T follicular helper cell (primary cell): ENCODE results near the gene TSPAN9.

Source experiments
- DNase-seq: peaks from one replicate; pipeline ENCODE4 v3.0.0-alpha.2; 2020; ENCODE audit warnings: low read depth
- total RNA-seq, 2 experiments: gene quantifications; one replicate each; lab custom pipeline; 2026; lab: John Stamatoyannopoulos, UW

Gene TSPAN9, protein sequence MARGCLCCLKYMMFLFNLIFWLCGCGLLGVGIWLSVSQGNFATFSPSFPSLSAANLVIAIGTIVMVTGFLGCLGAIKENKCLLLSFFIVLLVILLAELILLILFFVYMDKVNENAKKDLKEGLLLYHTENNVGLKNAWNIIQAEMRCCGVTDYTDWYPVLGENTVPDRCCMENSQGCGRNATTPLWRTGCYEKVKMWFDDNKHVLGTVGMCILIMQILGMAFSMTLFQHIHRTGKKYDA
- 1.7 to 2.6 reads per million in 2 experiments for total RNA-seq

DNA sequence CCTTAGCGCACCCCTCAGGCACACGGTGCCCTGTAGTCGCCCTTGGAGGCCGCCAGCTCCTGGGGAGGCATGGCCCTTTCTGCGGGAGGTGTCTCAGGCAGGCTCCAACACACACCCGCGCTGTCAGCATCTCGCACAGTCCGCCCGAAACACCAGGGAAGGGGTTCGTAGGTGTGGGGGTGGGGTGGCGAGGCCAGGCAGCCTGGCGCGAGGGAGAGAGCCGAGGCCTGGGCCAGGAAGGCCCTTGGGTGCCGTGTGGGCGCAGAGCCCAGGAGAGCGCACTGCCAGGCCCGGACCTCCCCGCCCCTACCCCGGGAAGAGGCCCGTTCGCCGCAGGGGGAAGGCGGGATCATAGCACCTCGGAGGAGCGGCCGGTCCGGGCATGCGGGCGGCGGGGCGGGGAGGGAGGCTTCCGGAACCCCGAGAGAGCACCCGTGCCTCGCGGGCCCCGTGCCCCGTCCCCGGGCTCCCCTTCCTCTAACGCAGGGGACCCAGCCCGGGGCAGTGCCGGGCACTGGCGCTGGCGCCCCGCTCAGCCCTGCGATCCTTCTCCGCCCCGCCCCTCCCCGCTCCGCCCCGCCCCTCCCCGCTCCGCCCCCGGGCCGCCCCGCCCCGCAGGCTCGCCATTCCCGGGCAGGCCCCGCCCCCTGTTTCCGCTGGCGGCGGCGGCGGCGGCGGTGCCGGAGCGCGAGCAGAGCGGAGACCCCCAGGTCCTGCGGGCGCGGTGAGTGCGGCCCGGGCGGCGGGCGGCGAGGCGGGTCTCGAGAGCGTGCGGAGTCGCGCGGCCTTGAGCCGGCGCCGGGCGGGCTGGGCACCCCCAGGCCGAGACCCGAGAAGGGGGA, at the start of gene TSPAN9:
TSPAN9 (plus strand) TSS at position 650 of the 842 bp plus-strand sequence. CDS start 123,815 bp downstream, outside the sequence.
- DNase-seq: peak; percentile 58

DNA sequence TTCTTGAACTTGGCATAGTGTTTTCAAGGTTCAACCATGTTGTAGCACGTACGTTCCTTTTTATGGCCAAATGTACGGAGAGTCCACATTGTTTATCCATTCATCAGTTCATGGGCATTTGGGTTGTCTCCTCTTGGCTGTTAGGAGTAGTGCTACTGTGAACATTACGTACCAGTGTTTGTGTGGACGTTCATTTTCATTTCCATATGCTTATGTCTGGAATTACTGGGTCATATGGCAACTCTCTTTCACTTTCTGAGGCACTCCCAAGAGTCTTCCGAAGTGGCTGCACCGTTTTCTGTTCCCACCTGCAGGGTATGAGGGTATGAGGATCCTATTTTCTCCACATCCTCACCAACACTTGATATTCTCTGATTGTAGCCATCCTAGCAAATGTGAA, 49.1 kb upstream of the TSPAN9 start:
- no peak for DNase-seq

DNA sequence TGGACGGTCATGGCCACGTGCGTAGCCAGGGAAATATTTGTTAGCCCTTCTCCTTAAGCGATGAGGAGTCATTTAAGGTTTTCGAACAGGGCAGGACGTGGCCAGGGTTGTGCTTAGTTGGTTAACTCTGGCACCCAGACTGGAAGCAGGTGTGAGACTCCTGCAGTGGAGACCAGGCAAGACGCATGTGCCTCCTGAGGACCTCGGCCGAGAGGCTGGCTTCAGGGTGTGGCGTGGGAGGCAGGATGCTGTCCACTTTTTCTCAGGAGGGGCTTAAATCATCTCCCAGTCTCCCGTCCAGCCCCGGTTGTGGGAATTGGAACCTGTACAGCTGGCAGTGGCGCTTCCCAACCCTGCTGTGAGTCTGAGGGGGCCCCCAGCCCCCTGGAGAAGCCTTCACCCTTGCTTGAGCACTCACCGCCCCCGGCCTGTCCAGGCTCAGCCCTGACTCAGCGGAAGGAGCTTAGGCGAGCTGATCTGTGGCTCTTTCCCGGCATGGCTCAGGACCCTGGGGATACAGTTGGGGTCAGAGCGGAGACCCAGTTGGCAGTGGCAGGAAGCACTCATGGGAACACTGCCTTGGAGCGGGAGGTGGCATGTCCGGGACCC, 46.3 kb upstream of the TSPAN9 start:
- DNase-seq: no peak

DNA sequence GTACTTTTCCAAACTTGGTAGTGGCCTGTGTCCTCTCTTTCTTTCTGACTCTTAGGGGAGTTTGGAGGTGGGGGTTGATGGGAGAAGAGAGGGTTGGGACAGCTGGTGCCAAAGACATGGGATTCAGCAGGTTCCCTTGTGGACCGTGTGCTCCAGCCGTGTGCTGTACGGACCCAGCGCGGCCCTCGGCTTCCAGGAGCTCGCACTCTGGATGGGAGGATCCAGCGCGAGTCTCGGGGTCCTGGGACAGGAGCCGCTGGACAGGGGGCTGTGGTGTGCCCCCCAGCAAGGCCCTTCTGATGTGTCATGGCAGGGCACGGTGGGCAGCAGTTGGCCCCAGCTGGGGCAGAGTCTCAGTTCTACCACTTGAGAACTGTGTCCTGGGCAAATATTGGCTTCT, 45.0 kb upstream of the TSPAN9 start:
- no peak for DNase-seq

DNA sequence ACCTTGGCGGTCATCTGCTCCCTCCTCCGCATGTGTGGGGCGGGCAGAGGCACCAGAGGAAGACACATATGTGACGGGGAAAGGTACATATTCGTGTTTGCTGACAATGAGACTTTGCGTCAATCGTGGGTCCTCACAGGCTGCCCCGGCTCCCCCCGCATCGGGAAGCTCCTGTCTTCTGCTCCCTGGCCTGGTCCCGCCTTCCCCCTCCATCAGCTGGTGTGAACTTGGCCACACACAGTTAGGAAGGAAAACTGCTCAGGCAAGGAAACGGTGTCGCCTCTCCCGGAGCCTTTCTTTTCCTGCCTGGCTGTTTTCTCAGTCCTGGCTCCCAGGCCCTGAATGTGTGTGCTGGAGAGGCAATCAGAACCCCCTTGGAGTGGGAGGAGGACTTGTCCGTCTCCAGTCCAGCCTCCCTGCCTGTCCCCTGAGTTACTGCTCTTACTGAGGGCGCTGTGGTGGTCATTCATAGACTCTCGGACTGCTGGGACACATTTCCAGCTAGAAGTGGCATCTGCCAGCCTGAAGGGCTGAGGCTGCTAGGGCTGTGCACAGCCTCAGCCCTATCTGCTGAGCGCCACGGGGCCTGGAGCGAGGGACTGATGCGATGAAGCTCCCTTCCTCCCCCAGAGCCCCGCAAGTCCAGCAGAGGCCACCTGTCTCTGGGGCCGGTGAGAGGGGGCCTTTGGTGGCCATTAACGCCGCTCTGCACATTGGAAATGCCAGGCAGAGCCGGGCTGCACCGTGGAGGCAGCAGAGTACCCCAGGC, 44.2 kb upstream of the TSPAN9 start:
- DNase-seq: no peak

DNA sequence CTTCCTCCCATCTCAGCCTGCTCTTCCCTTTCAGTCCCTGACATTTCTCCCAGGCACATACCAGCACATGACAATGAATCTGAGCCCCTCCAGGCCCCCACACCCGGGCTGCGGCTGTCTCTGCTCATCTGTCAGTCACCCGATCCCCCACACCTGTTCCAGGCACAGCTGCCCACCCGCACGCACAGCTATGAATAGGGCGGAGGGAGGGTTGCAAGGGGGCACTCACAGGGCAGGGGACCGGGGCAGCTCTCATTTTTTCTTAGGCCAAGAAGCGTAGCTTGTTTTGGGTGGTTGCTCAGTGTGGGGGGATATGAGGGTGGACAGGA, 43.7 kb upstream of the TSPAN9 start:
- DNase-seq: no peak

DNA sequence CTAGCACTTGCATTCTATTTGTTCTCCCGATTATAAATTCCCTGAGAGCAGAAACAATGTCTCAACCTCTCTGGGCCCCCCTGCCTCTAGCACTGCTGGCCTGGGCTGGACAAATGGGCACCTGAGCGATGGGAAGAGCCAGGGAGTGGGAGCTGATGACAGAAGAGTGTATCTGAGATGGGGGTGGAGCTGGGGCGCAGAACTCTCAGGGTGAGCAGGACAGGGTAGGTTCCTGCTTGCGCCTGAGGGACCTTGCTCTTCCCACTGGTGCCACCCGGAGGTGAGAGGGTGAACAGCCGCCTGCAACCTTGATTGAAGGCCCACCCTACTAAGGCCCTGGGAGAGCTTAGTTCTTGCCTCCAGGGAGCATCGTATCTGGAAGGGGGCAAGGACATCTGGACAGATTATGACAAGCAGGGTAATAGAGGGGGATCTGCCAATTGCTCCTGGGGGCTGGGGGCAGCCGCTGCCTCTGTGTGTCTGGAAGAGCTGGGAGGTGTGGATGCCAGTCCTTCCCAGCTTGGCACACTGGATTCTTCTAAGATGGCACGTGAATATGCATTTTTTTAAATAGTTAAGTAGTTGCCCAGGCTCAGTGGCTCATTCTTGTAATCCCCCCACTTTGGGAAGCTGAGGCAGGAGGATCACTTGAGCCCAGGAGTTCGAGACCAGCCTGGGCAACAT, 43.0 kb upstream of the TSPAN9 start:
- no peak for DNase-seq

DNA sequence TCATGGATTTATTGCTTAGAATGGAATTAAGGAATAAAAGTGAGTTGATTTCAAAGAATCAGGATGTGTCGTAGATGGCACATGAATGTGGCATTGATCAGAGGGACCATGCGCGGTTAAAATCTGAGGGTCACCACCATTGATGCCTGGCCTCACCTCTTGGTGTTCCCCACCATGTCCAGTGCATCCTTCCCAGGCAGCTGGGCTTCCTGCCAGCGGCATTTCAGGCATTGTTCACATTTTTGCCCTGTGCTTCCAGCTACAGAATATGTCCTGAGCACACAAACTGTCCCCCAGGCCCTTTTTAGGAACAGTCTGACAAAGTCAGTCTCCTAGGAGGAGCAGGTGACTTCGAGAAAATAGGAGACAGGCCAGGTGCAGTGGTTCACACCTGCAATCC, 42.0 kb upstream of the TSPAN9 start:
- DNase-seq: no peak

DNA sequence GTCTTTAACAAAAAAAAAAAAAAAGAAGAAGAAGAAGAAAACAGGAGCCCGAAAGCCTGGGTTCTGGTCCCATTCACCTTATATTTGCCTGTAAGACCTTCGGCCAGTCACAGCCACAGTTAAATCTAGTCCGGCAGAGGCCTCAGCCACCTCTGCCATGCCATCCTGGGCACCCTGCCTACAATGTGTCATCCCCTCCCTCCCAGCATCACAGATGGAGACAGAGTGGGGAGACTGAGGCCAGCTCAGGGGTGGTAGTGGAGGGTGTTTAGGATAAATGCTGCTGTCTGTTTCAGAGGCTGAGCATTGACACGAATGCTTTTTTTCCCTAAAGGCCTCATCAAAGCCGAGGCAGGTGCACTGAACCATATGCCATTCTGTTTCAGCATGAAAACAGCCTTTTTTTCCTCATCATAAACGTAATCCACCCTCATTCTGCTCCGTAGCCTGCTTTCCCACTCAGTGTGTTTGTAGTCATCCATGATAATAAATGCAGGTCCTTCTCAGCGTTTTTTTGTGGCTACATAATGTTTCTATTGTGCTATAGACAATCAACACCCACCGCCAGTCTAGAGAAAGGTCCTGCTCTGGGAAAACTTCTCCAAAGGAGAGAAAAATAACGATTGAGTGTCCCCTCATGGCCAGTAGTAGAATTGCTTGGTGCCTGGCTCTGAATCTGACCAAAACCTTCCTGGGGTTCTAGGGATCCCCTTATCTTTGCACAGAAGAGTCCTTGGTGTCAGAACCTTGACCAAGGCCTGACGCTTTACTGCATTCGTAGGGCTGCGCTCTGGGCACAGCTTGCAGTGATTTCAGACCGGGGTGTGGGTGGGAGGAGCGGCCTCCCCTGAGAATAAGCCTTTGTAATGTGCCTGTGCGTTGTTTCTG, 41.1 kb upstream of the TSPAN9 start:
- no peak for DNase-seq

DNA sequence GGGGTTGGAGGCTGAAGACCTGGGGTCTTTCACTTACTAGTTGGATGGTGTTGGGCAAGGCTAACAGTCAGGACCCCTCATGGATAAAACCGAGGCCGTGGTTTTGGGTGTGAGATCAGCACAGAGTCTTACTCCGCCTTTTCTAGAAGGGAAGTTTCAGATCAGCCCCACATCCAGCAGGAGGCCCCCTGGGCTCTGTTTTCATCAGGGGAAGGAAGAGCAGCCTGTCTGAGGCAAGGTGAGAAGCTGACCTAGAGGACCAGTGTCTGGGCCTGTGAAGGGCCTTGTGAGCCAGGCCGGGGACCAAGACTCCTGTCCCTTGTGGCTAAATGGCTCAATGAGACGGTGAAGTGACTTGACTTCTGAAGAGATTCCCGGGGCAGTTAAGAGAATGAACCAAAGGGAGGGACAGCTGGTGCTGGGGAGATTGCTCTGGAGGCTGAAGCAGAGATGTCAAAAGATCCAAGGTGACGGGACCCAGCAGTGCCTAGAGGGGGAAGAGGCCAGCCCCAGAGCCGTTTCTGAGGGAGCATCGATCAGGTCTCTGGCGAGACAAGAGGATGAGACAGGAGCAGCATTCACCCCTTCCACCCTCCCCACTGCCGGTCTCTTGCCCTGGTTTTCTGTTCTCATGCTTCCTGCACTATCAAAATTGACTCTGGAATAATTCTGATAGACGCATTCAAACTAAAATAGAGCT, 40.1 kb upstream of the TSPAN9 start:
- DNase-seq: no peak

DNA sequence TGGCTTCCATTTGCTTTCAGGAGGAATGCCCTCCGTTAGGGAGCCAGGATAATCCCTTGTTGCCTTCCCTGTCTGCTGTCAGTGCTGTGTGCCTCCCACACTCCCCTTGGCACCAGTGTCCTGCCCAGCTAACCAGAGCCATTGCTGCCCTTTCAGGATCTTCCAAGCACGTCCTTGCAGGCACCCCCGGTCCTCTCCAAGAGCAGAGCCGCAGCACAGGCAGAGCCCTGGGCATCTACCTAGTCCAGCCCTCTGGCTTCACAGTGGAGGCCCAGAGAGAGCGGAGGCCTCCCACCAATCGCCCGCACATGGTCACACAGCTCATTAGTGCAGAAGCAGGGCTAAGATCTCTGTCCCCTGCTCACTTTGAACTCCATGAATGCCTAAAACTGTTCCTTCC, 39.0 kb upstream of the TSPAN9 start:
- no peak for DNase-seq

DNA sequence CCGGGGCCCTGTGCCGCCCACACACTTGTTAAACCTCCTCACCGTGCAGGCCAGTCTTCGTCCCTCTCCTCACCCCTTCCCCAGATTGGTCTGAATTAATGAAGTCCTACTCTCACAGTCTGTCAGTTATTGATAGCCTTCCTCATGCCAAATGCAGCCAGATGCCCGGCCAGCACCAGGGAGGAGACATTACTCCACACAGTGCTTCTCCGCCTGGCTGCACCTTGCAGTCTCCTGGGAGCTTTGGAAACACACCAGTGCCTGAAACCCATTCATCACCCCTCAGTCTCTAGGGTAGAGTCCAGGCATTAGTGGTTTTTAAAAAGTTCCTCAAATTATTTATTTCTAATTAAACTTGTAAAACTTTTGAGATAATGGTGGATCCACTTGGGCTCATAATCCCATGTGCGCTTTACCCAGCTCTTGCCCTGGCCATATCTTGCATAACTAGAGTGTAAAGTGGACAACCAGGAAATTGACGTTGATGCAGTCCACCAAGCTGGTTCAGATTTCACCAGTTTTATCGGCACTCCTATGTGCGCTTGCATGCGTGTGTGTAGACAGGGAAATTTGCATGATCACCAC, 38.2 kb upstream of the TSPAN9 start:
- DNase-seq: no peak

DNA sequence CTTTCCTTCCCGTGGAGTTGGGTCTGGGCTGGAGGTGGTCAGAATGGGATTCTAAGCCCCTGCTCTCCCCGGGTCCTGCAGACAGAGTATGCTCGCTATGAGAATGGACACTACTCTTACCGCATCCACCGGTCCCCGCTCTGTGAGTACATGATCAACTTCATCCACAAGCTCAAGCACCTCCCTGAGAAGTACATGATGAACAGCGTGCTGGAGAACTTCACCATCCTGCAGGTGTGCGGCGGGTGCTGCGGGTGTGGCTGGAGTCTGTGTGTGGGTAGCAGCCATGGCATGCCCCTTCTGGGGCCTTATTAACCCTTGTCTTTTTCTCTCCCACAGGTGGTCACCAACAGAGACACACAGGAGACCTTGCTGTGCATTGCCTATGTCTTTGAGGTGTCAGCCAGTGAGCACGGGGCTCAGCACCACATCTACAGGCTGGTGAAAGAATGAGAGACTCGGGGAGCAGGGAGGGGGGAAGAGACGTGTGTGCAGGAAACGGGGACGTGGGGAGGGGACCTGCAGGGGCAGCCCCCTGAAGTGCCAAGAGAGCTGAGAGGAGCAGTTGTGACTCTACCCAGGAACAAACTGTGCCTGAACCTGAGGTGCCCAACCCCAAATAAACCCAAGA, 37.0 kb upstream of the TSPAN9 start:
- no peak for DNase-seq

DNA sequence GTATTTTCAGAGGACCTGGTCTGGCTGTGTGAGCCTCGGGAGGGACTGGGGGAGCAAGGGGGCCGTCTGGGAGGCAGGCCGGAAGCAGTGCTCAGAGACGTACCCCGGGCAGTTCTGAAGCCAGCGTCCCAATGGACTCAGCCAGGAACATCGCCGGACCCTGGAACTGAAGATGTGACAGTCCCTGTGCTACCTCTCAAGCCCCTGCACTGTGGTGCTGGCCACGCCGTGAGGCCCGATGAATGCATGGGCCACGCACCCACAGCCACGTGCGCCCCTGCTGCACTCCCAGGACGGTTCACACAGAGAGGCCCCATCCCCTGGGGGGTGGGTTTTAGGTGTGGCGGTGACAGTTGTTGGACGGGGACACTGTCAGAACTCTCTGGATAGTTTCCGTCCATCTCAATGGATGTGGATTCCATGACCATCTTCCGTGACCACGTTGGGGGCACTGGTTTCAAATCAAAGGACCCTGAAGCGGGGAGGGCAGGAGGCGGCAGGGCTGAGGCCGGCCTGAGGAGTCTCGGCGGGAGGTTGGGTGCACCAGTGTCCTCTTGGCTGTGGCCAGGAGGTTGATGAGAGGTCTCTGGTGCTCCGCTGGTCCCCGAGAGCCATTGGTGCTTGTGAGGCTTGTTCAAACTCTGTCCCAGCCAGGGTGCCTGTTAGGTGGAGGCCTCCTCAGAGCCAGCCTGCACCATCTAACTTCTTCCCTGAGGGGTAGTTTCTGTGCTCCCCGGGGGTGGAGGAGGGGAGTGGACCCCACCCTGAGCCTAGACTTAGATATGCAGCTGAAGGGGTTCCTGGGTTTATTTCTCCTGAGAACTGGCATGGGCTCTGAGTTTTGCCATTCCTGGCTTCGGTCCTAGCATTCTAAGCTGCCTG, 36.3 kb upstream of the TSPAN9 start:
- DNase-seq: no peak

DNA sequence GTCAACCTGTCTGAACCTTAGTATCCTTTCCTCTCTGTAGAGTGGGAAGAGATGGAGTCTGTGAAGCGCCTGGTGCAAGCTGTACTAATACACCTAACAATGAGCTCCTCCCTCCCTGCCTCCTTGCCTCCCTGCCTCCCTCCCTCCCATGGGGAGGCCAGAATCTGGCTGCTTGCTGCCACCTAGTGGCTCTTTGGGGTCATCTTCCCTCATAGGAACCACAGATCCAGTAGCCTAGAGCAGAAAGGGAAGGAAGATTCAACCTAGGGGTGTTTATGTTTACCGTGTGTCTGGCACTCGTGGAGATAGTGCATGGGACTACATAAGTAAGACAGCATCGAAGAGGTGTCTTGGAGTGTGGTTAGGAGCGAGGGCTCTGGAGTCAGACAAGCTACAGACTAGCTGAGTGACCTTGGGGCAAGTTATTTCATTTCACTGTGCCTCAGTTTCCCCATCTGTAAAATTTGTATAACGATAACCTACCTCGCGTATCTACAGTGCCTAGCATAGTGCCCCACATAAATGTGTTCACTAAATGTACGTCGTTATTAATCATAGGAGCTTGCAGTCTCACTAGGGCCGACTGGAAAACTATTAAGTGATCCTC, 35.5 kb upstream of the TSPAN9 start:
- DNase-seq: peak; percentile 29

DNA sequence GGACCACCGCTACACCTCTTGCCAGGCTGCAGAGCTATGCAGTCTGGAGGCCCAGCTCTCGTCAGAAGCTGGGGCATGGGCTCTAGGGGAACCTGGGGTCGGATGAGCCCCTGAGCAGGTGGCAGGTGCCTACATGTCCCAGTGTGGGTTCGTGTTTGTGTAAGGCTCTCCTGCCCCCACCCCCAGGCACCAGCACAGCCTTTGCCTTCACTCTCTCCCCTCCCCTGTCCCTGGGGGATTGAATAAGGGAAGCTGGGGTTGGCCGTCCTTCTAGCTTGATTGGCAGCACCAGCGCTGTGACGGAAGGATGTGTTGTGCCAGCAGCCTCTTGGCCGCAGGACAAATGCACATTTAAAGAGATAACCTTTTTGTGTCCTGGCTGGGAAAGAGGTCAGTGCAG, 34.8 kb upstream of the TSPAN9 start:
- no peak for DNase-seq

DNA sequence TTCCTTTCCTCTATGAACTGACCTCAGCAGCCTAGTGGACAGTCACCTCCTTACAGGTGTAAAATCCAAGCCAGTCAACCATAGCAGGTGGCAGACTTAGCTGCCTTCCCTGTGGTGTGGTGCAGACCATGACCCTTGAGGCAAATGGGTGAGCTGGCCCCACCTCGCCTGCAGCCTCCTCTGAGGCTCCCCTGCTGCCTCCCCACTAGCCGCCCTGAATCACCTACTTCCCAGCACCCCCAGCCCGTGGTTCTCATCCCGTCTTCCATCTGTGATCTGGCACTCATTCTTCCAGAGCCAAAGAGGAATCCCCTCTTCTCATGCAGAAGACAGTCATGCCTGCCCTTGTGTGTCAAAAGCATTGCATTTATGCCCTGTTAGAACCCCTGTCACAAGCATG, 34.4 kb upstream of the TSPAN9 start:
- DNase-seq: no peak

DNA sequence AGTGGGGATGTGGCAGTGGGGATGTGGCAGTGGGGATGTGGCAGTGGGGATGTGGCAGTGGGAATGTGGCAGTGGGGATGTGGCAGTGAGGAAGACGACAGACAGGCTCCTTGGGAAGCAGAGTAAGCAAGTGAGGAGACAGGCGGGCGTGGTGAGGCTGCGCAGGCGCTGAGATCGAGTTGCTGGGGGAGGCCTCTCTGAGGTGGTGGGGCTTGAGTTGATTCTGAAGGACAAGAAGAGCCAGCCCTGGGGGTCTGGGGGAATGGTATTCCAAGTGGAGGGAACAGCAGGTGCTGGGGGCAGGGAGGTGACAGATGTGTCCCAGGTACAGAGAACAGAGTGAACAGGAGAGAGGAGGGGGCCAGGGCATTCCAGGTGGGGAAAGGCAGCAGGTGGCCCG, 33.8 kb upstream of the TSPAN9 start:
- DNase-seq: no peak
